HuH-7.5 (cell line): ENCODE results near the gene PDCD4.

ENCODE experiments used
- DNase-seq: peaks from one replicate; pipeline ENCODE4 v3.0.0; 2011; ENCODE audit warnings: low spot score

PDCD4 gene

GRCh38 chr10:110842326-110842904, 29.3 kb upstream of the PDCD4 start:
- no peak for DNase-seq

- DNase-seq: no peak
Measured at GRCh38 chr10:110843031-110843430, 28.7 kb upstream of the PDCD4 start.

- peak; percentile 38 for DNase-seq
Measured at GRCh38 chr10:110843796-110844616, 27.7 kb upstream of the PDCD4 start.

GRCh38 chr10:110844617-110844881, 27.2 kb upstream of the PDCD4 start:
- no peak for DNase-seq

- no peak for DNase-seq
Measured at GRCh38 chr10:110845192-110845755, 26.5 kb upstream of the PDCD4 start.

- peak; percentile 55 for DNase-seq
Measured at GRCh38 chr10:110845756-110846620, 25.7 kb upstream of the PDCD4 start.

- no peak for DNase-seq
Measured at GRCh38 chr10:110847374-110847773, 24.4 kb upstream of the PDCD4 start.

- DNase-seq: no peak
Measured at GRCh38 chr10:110848106-110848505, 23.6 kb upstream of the PDCD4 start.

- DNase-seq: no peak
Measured at GRCh38 chr10:110850099-110850498, 21.6 kb upstream of the PDCD4 start.

GRCh38 chr10:110851020-110851612, 20.6 kb upstream of the PDCD4 start:
- no peak for DNase-seq

GRCh38 chr10:110852255-110852896, 19.4 kb upstream of the PDCD4 start:
- DNase-seq: no peak

- DNase-seq: no peak
Measured at GRCh38 chr10:110852947-110853346, 18.8 kb upstream of the PDCD4 start.

GRCh38 chr10:110853921-110854605, 17.7 kb upstream of the PDCD4 start:
- no peak for DNase-seq

- no peak for DNase-seq
Measured at GRCh38 chr10:110857265-110858171, 14.2 kb upstream of the PDCD4 start.

GRCh38 chr10:110858297-110858934, 13.3 kb upstream of the PDCD4 start:
- DNase-seq: no peak

GRCh38 chr10:110859206-110859972, 12.3 kb upstream of the PDCD4 start:
- no peak for DNase-seq

GRCh38 chr10:110859973-110860376, 11.8 kb upstream of the PDCD4 start:
- DNase-seq: no peak

GRCh38 chr10:110860576-110861241, 11.0 kb upstream of the PDCD4 start:
- DNase-seq: no peak
